ENCODE measurements around the gene RASGRF1. TPM values are rescaled to one million over a fixed set of nuclear protein-coding genes. Genes with fewer than 3 reads are reported as not detected.

RASGRF1 gene
- polyA plus RNA-seq (2012; ENCODE audit: missing spikeins) = 4.3 TPM

- DNase-seq (ENCODE audit: insufficient read length) (no peak), FAIRE-seq (no peak)
- TF ChIP-seq POLR2A (IDR thresholded peaks at IDR 0.05; ENCODE audit: low read depth, low read length) (no peak), TAF1 (IDR thresholded peaks at IDR 0.05; ENCODE audit: borderline replicate concordance, low read depth, low read length) (no peak), POLR2AphosphoS5 (IDR thresholded peaks at IDR 0.05; ENCODE audit: low read depth, low read length) (no peak)
Observed at GRCh38 chr15:79090487-79091203, at the start of gene RASGRF1. TSS of gene RASGRF1 (minus strand) at chr15:79090780. CDS start at chr15:79090498, 282 bp downstream.

GRCh38 chr15:79136434-79137046, 46.0 kb upstream of the RASGRF1 start:
- FAIRE-seq = no peak
- DNase-seq (ENCODE audit: insufficient read length) = no peak
- TF ChIP-seq POLR2AphosphoS5 (IDR thresholded peaks at IDR 0.05; ENCODE audit: low read depth, low read length) (no peak), TAF1 (IDR thresholded peaks at IDR 0.05; ENCODE audit: borderline replicate concordance, low read depth, low read length) (no peak), POLR2A (IDR thresholded peaks at IDR 0.05; ENCODE audit: low read depth, low read length) (no peak)

GRCh38 chr15:79133309-79133708, 42.7 kb upstream of the RASGRF1 start:
- FAIRE-seq (no peak), DNase-seq (ENCODE audit: insufficient read length) (no peak)

GRCh38 chr15:79132770-79133169, 42.2 kb upstream of the RASGRF1 start:
- DNase-seq (ENCODE audit: insufficient read length) (no peak), FAIRE-seq (no peak)

More at GRCh38 chr15:79133309-79133708, 42.7 kb upstream of the RASGRF1 start:
- TF ChIP-seq POLR2AphosphoS5 (IDR thresholded peaks at IDR 0.05; ENCODE audit: low read depth, low read length) (no peak), POLR2A (IDR thresholded peaks at IDR 0.05; ENCODE audit: low read depth, low read length) (no peak), TAF1 (IDR thresholded peaks at IDR 0.05; ENCODE audit: borderline replicate concordance, low read depth, low read length) (no peak)

GRCh38 chr15:79132361-79132760, 41.8 kb upstream of the RASGRF1 start:
- DNase-seq (ENCODE audit: insufficient read length) (no peak), FAIRE-seq (no peak)
- TF ChIP-seq TAF1 (IDR thresholded peaks at IDR 0.05; ENCODE audit: borderline replicate concordance, low read depth, low read length) (no peak), POLR2A (IDR thresholded peaks at IDR 0.05; ENCODE audit: low read depth, low read length) (no peak), POLR2AphosphoS5 (IDR thresholded peaks at IDR 0.05; ENCODE audit: low read depth, low read length) (no peak)

More at GRCh38 chr15:79132770-79133169, 42.2 kb upstream of the RASGRF1 start:
- TF ChIP-seq POLR2A (IDR thresholded peaks at IDR 0.05; ENCODE audit: low read depth, low read length) (no peak), POLR2AphosphoS5 (IDR thresholded peaks at IDR 0.05; ENCODE audit: low read depth, low read length) (no peak), TAF1 (IDR thresholded peaks at IDR 0.05; ENCODE audit: borderline replicate concordance, low read depth, low read length) (no peak)

- TF ChIP-seq POLR2AphosphoS5 (IDR thresholded peaks at IDR 0.05; ENCODE audit: low read depth, low read length) (no peak), TAF1 (IDR thresholded peaks at IDR 0.05; ENCODE audit: borderline replicate concordance, low read depth, low read length) (no peak), POLR2A (IDR thresholded peaks at IDR 0.05; ENCODE audit: low read depth, low read length) (no peak)
- FAIRE-seq (no peak), DNase-seq (ENCODE audit: insufficient read length) (no peak)
Observed at GRCh38 chr15:79130535-79131130, 40.1 kb upstream of the RASGRF1 start.

- no peak for DNase-seq (ENCODE audit: insufficient read length)
- TF ChIP-seq TAF1 (IDR thresholded peaks at IDR 0.05; ENCODE audit: borderline replicate concordance, low read depth, low read length) (no peak), POLR2A (IDR thresholded peaks at IDR 0.05; ENCODE audit: low read depth, low read length) (no peak), POLR2AphosphoS5 (IDR thresholded peaks at IDR 0.05; ENCODE audit: low read depth, low read length) (no peak)
- FAIRE-seq = no peak
Observed at GRCh38 chr15:79129235-79129634, 38.7 kb upstream of the RASGRF1 start.

GRCh38 chr15:79128556-79128955, 38.0 kb upstream of the RASGRF1 start:
- TF ChIP-seq POLR2AphosphoS5 (IDR thresholded peaks at IDR 0.05; ENCODE audit: low read depth, low read length) (no peak), POLR2A (IDR thresholded peaks at IDR 0.05; ENCODE audit: low read depth, low read length) (no peak), TAF1 (IDR thresholded peaks at IDR 0.05; ENCODE audit: borderline replicate concordance, low read depth, low read length) (no peak)
- no peak for DNase-seq (ENCODE audit: insufficient read length)
- FAIRE-seq = no peak

- FAIRE-seq = no peak
- TF ChIP-seq POLR2AphosphoS5 (IDR thresholded peaks at IDR 0.05; ENCODE audit: low read depth, low read length) (no peak), TAF1 (IDR thresholded peaks at IDR 0.05; ENCODE audit: borderline replicate concordance, low read depth, low read length) (no peak), POLR2A (IDR thresholded peaks at IDR 0.05; ENCODE audit: low read depth, low read length) (no peak)
Observed at GRCh38 chr15:79124388-79124787, 33.8 kb upstream of the RASGRF1 start.

GRCh38 chr15:79122991-79123390, 32.4 kb upstream of the RASGRF1 start:
- FAIRE-seq = no peak
- TF ChIP-seq TAF1 (IDR thresholded peaks at IDR 0.05; ENCODE audit: borderline replicate concordance, low read depth, low read length) (no peak), POLR2A (IDR thresholded peaks at IDR 0.05; ENCODE audit: low read depth, low read length) (no peak), POLR2AphosphoS5 (IDR thresholded peaks at IDR 0.05; ENCODE audit: low read depth, low read length) (no peak)

More at GRCh38 chr15:79124388-79124787, 33.8 kb upstream of the RASGRF1 start:
- DNase-seq (ENCODE audit: insufficient read length) = no peak

GRCh38 chr15:79122391-79122790, 31.8 kb upstream of the RASGRF1 start:
- FAIRE-seq (no peak), DNase-seq (ENCODE audit: insufficient read length) (no peak)
- TF ChIP-seq POLR2A (IDR thresholded peaks at IDR 0.05; ENCODE audit: low read depth, low read length) (no peak), TAF1 (IDR thresholded peaks at IDR 0.05; ENCODE audit: borderline replicate concordance, low read depth, low read length) (no peak)

More at GRCh38 chr15:79122991-79123390, 32.4 kb upstream of the RASGRF1 start:
- DNase-seq (ENCODE audit: insufficient read length) = no peak

Measured in GM12892 (cell line).